HFFc6 (cell line): Measurements from ENCODE around the gene CTSC. TPM values are rescaled to one million over a fixed set of nuclear protein-coding genes. Genes with fewer than 3 reads are reported as not detected.

ENCODE experiments used
- DNase-seq: peaks from one replicate; pipeline ENCODE4 v3.0.0-alpha.2; 2018
- H3K27ac Mint-ChIP-seq: 2 replicates; pipeline ENCODE4 v1.8.0; 2020; ENCODE audit warnings: mild to moderate bottlenecking, mixed read lengths
- H3K27me3 Mint-ChIP-seq: 2 replicates; pipeline ENCODE4 v1.8.0; 2021; ENCODE audit warnings: mild to moderate bottlenecking, moderate library complexity, mixed read lengths; ENCODE audit not compliant: insufficient read depth
- H3K36me3 Mint-ChIP-seq: 2 replicates; pipeline ENCODE4 v1.8.0; 2021; ENCODE audit warnings: low read depth, mixed read lengths
- H3K4me1 Mint-ChIP-seq: 2 replicates; pipeline ENCODE4 v1.8.0; 2020; ENCODE audit warnings: low read depth, mixed read lengths
- H3K4me3 Mint-ChIP-seq: 2 replicates; pipeline ENCODE4 v1.8.0; 2020; ENCODE audit warnings: mild to moderate bottlenecking, moderate library complexity, mixed read lengths
- H3K9me3 Mint-ChIP-seq: 2 replicates; pipeline ENCODE4 v1.8.0; 2020; ENCODE audit warnings: mild to moderate bottlenecking, mixed read lengths
- total RNA-seq, 6 experiments: library from RNA; stranded (reverse); fragmentation: NEBNext Ultra II Directional; extraction: Animal tissue kit (Norgen Biotek cat#: 25700); gene quantifications; 2 replicates in 1 of 6; 3 replicates in 5 of 6; pipeline ENCODE4 v1.2.3, GENCODE V29; 2021
- TF ChIP-seq, protein P1 (sequence below): fragments of 200-600 bp; sonication (generic); IDR thresholded peaks from 2 replicates; pipeline ENCODE4 v1.5.0; 2021; ENCODE audit warnings: antibody characterized with exemption, mild to moderate bottlenecking

CTSC gene
- total RNA-seq, 6 experiments from 2014 or later, result 234 to 406 (median 384) TPM

DNA sequence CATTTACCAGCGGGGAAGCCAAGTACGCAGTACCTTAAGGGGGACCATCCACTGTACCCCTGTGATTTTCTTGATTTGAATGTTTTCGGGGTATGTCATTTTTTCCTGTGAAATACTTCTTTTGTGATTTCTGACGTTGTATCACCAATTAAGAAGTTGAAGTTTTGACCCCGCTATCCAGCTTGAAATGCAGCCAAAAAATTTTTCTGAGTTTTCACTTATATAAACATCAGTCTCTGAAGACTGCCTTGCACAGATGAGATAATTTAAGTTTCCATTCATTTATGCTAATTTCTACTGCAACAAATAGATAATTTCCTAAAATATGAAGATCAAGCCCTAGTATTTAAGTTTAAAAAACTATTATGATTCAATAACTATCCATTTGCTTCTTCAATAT lies 20.0 kb downstream of the CTSC start:
- H3K27me3 Mint-ChIP-seq, result no peaks in the 10 kb centered on the region
- H3K9me3 Mint-ChIP-seq, result no peaks in the 10 kb centered on the region
- no peak for DNase-seq
- H3K36me3 Mint-ChIP-seq, result peaks cover 35% of the 10 kb centered on the region
- H3K27ac Mint-ChIP-seq, result no peak overlapping the region
- peaks cover 55% of the 10 kb centered on the region for H3K4me1 Mint-ChIP-seq
- TF ChIP-seq, protein P1, sequence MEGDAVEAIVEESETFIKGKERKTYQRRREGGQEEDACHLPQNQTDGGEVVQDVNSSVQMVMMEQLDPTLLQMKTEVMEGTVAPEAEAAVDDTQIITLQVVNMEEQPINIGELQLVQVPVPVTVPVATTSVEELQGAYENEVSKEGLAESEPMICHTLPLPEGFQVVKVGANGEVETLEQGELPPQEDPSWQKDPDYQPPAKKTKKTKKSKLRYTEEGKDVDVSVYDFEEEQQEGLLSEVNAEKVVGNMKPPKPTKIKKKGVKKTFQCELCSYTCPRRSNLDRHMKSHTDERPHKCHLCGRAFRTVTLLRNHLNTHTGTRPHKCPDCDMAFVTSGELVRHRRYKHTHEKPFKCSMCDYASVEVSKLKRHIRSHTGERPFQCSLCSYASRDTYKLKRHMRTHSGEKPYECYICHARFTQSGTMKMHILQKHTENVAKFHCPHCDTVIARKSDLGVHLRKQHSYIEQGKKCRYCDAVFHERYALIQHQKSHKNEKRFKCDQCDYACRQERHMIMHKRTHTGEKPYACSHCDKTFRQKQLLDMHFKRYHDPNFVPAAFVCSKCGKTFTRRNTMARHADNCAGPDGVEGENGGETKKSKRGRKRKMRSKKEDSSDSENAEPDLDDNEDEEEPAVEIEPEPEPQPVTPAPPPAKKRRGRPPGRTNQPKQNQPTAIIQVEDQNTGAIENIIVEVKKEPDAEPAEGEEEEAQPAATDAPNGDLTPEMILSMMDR, result no peak
- H3K4me3 Mint-ChIP-seq, result no peak overlapping the region

DNA sequence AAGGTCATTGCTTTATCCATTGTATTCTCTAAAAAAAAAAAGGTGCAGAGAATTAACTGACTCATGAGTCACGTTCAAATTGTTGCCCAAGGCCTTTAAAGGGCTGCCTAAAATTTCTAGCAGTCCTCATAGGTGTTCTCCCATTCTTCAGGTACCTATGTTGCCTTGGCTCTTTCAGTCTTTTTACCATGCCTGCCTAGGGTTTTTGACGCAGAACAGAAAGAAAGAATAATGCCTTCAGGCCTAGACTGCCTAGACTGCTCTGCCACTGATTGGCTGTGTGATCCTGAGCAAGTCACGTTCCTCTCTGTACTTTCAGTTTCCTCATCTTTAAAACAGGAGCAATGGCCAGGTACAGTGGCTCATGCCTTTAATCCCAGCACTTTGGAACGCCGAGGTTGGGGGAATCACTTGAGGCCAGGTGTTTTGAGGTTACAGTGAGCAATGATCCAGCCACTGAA lies 21.5 kb downstream of the CTSC start:
- Mint-ChIP-seq H3K4me1 (peaks cover 55% of the 10 kb centered on the region), H3K36me3 (peaks cover 20% of the 10 kb centered on the region; the same call in 1 of the 2 replicates), H3K9me3 (no peaks in the 10 kb centered on the region), H3K27ac (no peak overlapping the region), H3K27me3 (no peaks in the 10 kb centered on the region), H3K4me3 (no peak overlapping the region)
- TF ChIP-seq, protein P1, result no peak
- no peak for DNase-seq

DNA sequence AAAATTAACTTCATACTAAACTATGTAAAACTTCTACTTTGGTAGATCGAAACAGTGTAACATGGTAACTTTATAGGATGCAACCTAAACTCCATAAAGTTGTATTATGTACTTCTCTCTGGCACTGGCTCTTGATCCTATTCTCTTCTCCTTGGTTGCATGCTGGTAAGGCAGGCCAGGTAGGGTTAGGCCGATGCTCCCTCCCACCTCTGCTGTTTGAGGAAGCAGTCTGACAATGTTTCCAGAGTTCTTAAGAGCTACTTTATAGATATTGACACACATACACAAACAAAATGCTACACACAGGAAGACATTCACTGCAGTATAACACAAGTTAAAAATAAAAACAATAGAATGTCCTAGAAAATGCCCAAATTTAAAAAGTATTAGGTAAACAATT lies 22.5 kb downstream of the CTSC start:
- no peak overlapping the region for H3K27ac Mint-ChIP-seq
- no peak for DNase-seq
- peaks cover 20% of the 10 kb centered on the region; the same call in 1 of the 2 replicates for H3K36me3 Mint-ChIP-seq
- peaks cover 55% of the 10 kb centered on the region for H3K4me1 Mint-ChIP-seq
- H3K4me3 Mint-ChIP-seq, result no peak overlapping the region
- no peaks in the 10 kb centered on the region for H3K27me3 Mint-ChIP-seq
- TF ChIP-seq, protein P1, result no peak
- H3K9me3 Mint-ChIP-seq, result no peaks in the 10 kb centered on the region

DNA sequence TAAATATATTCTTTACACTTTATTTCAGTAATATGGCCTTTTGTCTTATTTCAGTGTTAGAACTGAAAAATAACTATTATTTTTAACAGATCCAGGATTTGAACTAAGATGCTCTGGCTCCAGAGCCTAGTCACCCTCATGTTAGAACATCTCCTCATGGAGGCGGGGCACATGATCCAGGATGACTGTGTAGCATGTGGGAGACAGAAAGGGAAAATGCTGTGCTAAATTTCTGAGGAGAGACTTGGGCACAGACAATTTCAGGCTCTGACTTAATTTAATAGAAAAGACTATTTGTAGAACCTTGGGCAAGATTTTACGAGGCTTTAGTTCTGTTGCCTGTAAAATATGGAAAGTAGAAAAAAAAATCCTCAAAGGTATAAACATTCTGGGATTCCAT lies 24.1 kb downstream of the CTSC start:
- no peaks in the 10 kb centered on the region for H3K9me3 Mint-ChIP-seq
- H3K27me3 Mint-ChIP-seq, result no peaks in the 10 kb centered on the region
- peaks cover 25% of the 10 kb centered on the region; the same call in 1 of the 2 replicates for H3K36me3 Mint-ChIP-seq
- peaks cover 55% of the 10 kb centered on the region for H3K4me1 Mint-ChIP-seq
- H3K27ac Mint-ChIP-seq, result no peak overlapping the region
- no peak overlapping the region for H3K4me3 Mint-ChIP-seq
- TF ChIP-seq, protein P1, result no peak
- DNase-seq, result no peak

DNA sequence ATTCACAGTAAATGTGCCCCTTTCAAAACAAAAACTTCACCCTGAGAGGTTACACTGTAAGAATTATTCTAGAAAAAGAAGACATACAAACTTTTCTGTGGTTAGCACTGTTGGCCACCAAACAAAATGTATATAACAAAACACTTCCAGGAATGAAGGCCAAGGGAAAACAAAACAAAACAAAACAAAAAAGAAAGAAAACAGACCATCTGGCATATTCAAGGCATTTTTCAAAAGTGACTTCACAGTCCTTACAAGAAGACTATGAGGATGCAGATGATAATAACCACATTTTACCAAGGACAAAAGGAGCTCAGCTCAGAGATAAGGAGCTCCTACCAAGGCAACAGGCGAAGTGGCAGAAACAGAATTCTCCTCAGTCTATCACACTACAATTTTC lies 24.9 kb downstream of the CTSC start:
- Mint-ChIP-seq H3K4me1 (peaks cover 49% of the 10 kb centered on the region), H3K36me3 (peaks cover 26% of the 10 kb centered on the region), H3K27ac (peak overlapping the region; percentile 66), H3K4me3 (no peak overlapping the region), H3K27me3 (no peaks in the 10 kb centered on the region), H3K9me3 (no peaks in the 10 kb centered on the region)
- DNase-seq, result peak; percentile 38
- TF ChIP-seq, protein P1, result no peak

DNA sequence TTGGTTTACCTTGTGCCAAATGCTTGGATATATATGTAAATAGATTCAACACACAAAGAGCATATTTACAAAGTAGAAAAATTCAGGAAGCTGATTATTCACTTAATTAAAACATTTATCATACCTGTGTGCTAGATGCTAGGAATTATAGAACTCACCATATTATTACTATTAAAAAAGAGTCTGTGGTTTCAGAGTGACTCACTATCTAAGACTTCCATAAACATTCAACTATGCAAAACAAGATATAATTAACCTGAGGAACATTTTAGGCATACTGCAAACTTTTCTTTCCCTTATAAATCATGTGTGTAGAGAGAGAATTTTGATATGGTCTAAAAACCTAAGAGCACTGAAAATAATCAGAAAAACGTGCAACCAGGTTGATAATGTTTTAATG lies 27.3 kb downstream of the CTSC start:
- no peak for DNase-seq
- TF ChIP-seq, protein P1, result no peak
- Mint-ChIP-seq H3K4me1 (peaks cover 48% of the 10 kb centered on the region), H3K36me3 (peaks cover 31% of the 10 kb centered on the region), H3K27me3 (no peaks in the 10 kb centered on the region), H3K9me3 (no peaks in the 10 kb centered on the region), H3K4me3 (no peak overlapping the region; the same call in 1 of the 2 replicates), H3K27ac (peak overlapping the region; percentile 30)
